ENCODE results near the gene FBXO2. TPM values are rescaled to one million over a fixed set of nuclear protein-coding genes. Genes with fewer than 3 reads are reported as not detected.
A peak's percentile ranks its signal among the peaks of the same experiment; 100 is the strongest.

FBXO2 gene
- total RNA-seq, 1 donor = 4.3 TPM

DNA sequence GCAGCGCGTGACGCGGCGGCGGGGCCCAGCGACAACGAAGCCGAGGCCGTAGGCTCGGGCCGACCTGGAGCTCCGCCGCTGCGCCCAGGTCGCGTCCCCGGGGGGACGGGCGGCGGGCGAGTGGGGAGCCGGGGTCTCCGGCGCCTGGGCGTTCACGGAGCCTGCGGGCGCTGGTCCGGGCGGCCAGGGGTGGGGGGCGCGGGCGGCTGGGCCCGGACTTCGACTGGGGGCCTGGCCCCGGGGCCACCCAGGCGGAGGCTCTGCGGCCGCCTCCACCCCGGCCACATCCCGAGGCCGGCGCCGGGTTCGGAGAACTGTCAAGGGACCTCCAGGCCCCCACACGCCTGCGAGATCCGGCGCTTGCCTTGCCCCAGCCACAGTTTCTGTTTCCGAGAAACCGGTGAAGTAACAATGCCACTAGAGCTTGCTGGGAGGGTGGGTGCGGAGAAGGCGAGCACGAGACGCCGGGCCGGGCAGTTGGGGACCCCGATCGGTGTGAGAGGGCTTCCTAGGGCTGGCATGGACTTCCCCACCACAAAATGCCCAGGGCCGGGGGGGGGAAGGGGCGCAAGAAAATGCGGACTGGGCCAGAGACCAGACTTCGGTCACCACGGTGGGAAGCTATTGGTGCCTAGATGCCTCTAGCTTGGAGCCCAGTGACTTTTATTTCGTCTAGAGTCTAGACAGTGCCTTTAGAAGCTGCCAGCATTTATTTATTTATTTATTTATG lies 10.3 kb upstream of the FBXO2 start:
- peak; percentile 36 for DNase-seq (ENCODE audit: low read depth)
- TF ChIP-seq, protein P1, sequence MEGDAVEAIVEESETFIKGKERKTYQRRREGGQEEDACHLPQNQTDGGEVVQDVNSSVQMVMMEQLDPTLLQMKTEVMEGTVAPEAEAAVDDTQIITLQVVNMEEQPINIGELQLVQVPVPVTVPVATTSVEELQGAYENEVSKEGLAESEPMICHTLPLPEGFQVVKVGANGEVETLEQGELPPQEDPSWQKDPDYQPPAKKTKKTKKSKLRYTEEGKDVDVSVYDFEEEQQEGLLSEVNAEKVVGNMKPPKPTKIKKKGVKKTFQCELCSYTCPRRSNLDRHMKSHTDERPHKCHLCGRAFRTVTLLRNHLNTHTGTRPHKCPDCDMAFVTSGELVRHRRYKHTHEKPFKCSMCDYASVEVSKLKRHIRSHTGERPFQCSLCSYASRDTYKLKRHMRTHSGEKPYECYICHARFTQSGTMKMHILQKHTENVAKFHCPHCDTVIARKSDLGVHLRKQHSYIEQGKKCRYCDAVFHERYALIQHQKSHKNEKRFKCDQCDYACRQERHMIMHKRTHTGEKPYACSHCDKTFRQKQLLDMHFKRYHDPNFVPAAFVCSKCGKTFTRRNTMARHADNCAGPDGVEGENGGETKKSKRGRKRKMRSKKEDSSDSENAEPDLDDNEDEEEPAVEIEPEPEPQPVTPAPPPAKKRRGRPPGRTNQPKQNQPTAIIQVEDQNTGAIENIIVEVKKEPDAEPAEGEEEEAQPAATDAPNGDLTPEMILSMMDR (IDR thresholded peaks at IDR 0.05; ENCODE audit: insufficient read depth, low read depth, low read length) = no peak
- peak overlapping the region; percentile 62 for H3K4me3 ChIP-seq (ENCODE audit: low read depth, low read length)

DNA sequence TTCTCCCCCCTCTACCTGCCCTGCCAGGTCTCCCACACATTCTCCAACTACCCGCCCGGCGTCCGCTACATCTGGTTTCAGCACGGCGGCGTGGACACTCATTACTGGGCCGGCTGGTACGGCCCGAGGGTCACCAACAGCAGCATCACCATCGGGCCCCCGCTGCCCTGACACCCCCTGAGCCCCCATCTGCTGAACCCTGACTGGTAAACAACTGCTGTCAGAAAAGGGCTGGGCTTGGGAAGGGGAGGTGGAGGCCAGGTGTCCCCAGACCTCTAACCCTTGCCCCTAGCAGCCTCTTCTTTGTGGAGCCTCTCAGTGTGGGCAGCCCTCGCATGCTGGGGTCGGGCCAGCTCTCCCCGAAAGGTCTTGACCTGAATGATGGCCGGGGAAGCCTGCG lies 6.9 kb upstream of the FBXO2 start:
- H3K4me3 ChIP-seq (ENCODE audit: low read depth, low read length) = no peak overlapping the region
- no peak for DNase-seq (ENCODE audit: low read depth)
- TF ChIP-seq, protein P1 (IDR thresholded peaks at IDR 0.05; ENCODE audit: insufficient read depth, low read depth, low read length) = no peak

DNA sequence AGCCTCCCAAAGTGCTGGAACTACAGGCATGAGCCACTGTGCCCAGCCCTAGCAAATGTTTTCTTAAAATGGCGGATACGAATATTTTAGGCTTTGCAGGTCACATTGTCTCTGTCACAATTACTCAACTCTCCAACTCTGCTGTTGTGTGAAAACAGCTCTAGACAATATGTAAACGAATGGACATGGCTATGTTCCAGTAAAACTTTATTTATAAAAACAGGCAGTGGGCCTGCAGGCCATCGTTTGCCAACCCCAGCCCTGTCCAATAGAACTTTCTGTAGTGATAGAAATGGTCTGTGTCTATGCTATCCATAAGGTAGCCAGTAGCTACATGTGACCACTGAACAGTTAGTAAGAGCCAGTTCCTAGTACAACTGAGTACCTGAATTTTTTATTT lies 5.5 kb upstream of the FBXO2 start:
- DNase-seq (ENCODE audit: low read depth) = no peak
- TF ChIP-seq, protein P1 (IDR thresholded peaks at IDR 0.05; ENCODE audit: insufficient read depth, low read depth, low read length) = no peak
- no peak overlapping the region for H3K4me3 ChIP-seq (ENCODE audit: low read depth, low read length)

DNA sequence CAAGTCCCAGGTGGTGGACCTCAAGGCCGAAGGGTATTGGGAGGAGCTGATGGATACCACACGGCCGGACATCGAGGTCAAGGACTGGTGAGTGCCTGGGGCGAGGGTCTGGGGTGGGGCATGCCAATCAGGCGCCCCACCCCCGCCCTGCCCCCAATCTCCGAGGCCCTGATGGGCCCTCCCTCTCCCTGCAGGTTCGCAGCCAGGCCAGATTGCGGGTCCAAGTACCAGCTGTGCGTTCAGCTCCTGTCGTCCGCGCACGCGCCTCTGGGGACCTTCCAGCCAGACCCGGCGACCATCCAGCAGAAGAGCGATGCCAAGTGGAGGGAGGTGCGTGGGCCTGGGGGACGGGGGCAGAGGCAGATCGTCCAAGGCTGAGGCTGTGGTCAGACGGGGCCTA lies 4.3 kb upstream of the FBXO2 start:
- no peak overlapping the region for H3K4me3 ChIP-seq (ENCODE audit: low read depth, low read length)
- TF ChIP-seq, protein P1 (IDR thresholded peaks at IDR 0.05; ENCODE audit: insufficient read depth, low read depth, low read length) = no peak
- no peak for DNase-seq (ENCODE audit: low read depth)

DNA sequence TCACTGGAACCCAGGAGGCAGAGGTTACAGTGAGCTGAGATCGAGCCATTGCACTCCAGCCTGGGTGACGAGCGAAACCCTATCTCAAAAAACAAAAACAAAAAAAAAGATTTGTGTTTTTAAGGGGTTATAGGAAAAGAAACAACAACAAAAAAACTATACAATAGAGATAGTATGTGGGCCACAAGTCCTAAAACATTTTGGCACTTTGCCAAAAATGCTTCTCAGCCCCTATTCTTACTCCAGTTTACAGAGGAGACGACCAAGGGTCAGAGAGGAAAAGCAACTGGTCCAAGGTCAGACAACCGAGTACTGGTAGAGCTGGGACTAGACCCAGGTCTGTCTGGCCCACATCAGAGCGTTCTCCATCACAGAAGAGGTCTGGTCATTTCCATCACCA lies 3.4 kb upstream of the FBXO2 start:
- no peak for DNase-seq (ENCODE audit: low read depth)
- TF ChIP-seq, protein P1 (IDR thresholded peaks at IDR 0.05; ENCODE audit: insufficient read depth, low read depth, low read length) = no peak
- no peak overlapping the region for H3K4me3 ChIP-seq (ENCODE audit: low read depth, low read length)

DNA sequence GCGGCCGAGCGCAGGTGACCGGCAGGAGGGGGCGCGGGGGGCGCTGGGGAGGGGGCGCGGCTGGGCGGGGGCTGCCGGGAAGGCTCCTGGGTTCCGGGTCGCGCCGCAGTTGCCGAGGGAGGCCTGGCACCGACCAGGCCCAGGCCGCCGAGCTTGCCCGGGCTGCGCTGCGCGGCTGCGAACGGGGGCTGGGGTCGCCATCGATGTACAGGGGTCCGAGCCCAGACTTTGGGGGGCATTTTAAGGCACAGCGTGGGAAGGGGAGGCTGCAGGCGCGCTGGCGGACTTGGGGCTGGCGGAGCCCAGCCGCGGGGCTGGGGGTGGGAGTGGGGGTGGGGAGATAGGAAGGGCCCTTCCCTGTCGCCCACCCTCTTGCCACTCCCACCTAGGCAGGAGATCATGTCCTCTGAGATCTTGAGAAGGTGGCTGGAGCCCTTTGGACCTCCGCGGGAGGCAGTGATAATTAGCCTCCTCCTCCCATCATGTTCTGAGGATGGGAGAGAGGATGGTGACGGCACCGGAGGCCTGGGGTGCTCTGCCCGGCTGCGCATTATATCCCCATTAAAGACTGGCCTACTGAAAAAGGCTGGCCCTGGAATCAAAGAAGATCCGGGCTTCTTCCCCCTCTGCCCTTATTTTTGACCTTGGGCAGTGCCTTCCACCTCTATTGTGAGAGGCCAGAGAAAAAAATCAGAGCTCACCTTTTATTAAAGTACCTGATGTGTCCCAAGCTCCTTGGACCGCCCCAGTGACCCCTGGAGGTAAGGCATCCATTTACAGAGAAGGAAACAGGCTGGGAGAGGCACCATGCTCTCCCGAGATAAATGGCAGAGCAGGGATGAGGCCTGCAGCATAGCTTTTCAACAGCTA lies 945 bp upstream of the FBXO2 start:
- peak overlapping the region; percentile 80 for H3K4me3 ChIP-seq (ENCODE audit: low read depth, low read length)
- DNase-seq (ENCODE audit: low read depth) = no peak
- TF ChIP-seq, protein P1 (IDR thresholded peaks at IDR 0.05; ENCODE audit: insufficient read depth, low read depth, low read length) = no peak
